ENCODE data around the gene GNAL.
A peak's percentile ranks its signal among the peaks of the same experiment; 100 is the strongest.
"Not testable (repeated sequence)": the region's sequence is repeated elsewhere in the genome, so short reads cannot be mapped to it uniquely, and the experiment has no call there.

Gene GNAL

GRCh38 chr18:11714244-11714918 is 25.3 kb downstream of the GNAL start:
- DNase-seq = no peak

GRCh38 chr18:11716767-11717315 is 27.8 kb downstream of the GNAL start:
- in situ Hi-C loops (cut with MboI; ENCODE audit: low pct_unique_long_range_greater_than_20kb, low sequenced_read_pairs) = not testable (repeated sequence)

More at GRCh38 chr18:11714244-11714918, 25.3 kb downstream of the GNAL start:
- in situ Hi-C loops (cut with MboI; ENCODE audit: low pct_unique_long_range_greater_than_20kb, low sequenced_read_pairs) = no loop called here

GRCh38 chr18:11719050-11719449 is 30.0 kb downstream of the GNAL start:
- no peak for DNase-seq
- in situ Hi-C loops (cut with MboI; ENCODE audit: low pct_unique_long_range_greater_than_20kb, low sequenced_read_pairs) = no loop called here

More at GRCh38 chr18:11716767-11717315, 27.8 kb downstream of the GNAL start:
- DNase-seq = not testable (repeated sequence)

- no peak for DNase-seq
- in situ Hi-C loops (cut with MboI; ENCODE audit: low pct_unique_long_range_greater_than_20kb, low sequenced_read_pairs) = no loop called here
Measured at GRCh38 chr18:11719621-11720020, 30.6 kb downstream of the GNAL start.

GRCh38 chr18:11721720-11722119 is 32.7 kb downstream of the GNAL start:
- DNase-seq = no peak
- in situ Hi-C loops (cut with MboI; ENCODE audit: low pct_unique_long_range_greater_than_20kb, low sequenced_read_pairs) = no loop called here

- DNase-seq = no peak
- in situ Hi-C loops (cut with MboI; ENCODE audit: low pct_unique_long_range_greater_than_20kb, low sequenced_read_pairs) = no loop called here
Measured at GRCh38 chr18:11724781-11725180, 35.7 kb downstream of the GNAL start.

- DNase-seq = no peak
- in situ Hi-C loops (cut with MboI; ENCODE audit: low pct_unique_long_range_greater_than_20kb, low sequenced_read_pairs) = no loop called here
Measured at GRCh38 chr18:11726556-11726955, 37.5 kb downstream of the GNAL start.

- peak; percentile 28 for DNase-seq
- in situ Hi-C loops (cut with MboI; ENCODE audit: low pct_unique_long_range_greater_than_20kb, low sequenced_read_pairs) = no loop called here
Measured at GRCh38 chr18:11728249-11728648, 39.2 kb downstream of the GNAL start.

GRCh38 chr18:11729556-11729955 is 40.5 kb downstream of the GNAL start:
- DNase-seq = no peak
- in situ Hi-C loops (cut with MboI; ENCODE audit: low pct_unique_long_range_greater_than_20kb, low sequenced_read_pairs) = no loop called here

- in situ Hi-C loops (cut with MboI; ENCODE audit: low pct_unique_long_range_greater_than_20kb, low sequenced_read_pairs) = no loop called here
- DNase-seq = peak; percentile 75
Measured at GRCh38 chr18:11733031-11733430, 44.0 kb downstream of the GNAL start.

- no peak for DNase-seq
- in situ Hi-C loops (cut with MboI; ENCODE audit: low pct_unique_long_range_greater_than_20kb, low sequenced_read_pairs) = no loop called here
Measured at GRCh38 chr18:11736656-11737055, 47.6 kb downstream of the GNAL start.

GRCh38 chr18:11739893-11740292 is 50.8 kb downstream of the GNAL start:
- in situ Hi-C loops (cut with MboI; ENCODE audit: low pct_unique_long_range_greater_than_20kb, low sequenced_read_pairs) = no loop called here
- DNase-seq = no peak

GRCh38 chr18:11740461-11740860 is 51.4 kb downstream of the GNAL start:
- no peak for DNase-seq
- in situ Hi-C loops (cut with MboI; ENCODE audit: low pct_unique_long_range_greater_than_20kb, low sequenced_read_pairs) = no loop called here

- in situ Hi-C loops (cut with MboI; ENCODE audit: low pct_unique_long_range_greater_than_20kb, low sequenced_read_pairs) = no loop called here
- DNase-seq = peak; percentile 33
Measured at GRCh38 chr18:11741505-11742145, 52.6 kb downstream of the GNAL start.

- no peak for DNase-seq
- in situ Hi-C loops (cut with MboI; ENCODE audit: low pct_unique_long_range_greater_than_20kb, low sequenced_read_pairs) = no loop called here
Measured at GRCh38 chr18:11745521-11745920, 56.5 kb downstream of the GNAL start.

- in situ Hi-C loops (cut with MboI; ENCODE audit: low pct_unique_long_range_greater_than_20kb, low sequenced_read_pairs) = no loop called here
- DNase-seq = no peak
Measured at GRCh38 chr18:11747286-11747685, 58.2 kb downstream of the GNAL start.

- in situ Hi-C loops (cut with MboI; ENCODE audit: low pct_unique_long_range_greater_than_20kb, low sequenced_read_pairs) = no loop called here
Measured at GRCh38 chr18:11747731-11748130, 58.7 kb downstream of the GNAL start.

GRCh38 chr18:11749305-11749704 is 60.2 kb downstream of the GNAL start:
- no peak for DNase-seq
- in situ Hi-C loops (cut with MboI; ENCODE audit: low pct_unique_long_range_greater_than_20kb, low sequenced_read_pairs) = no loop called here

More at GRCh38 chr18:11747731-11748130, 58.7 kb downstream of the GNAL start:
- no peak for DNase-seq

GRCh38 chr18:11750171-11750570 is 61.1 kb downstream of the GNAL start:
- DNase-seq = no peak
- in situ Hi-C loops (cut with MboI; ENCODE audit: low pct_unique_long_range_greater_than_20kb, low sequenced_read_pairs) = no loop called here

GRCh38 chr18:11750581-11751310 is 61.7 kb downstream of the GNAL start:
- in situ Hi-C loops (cut with MboI; ENCODE audit: low pct_unique_long_range_greater_than_20kb, low sequenced_read_pairs) = no loop called here
- DNase-seq = no peak
